ENCODE data around the gene CD38. TPM values are rescaled to one million over a fixed set of nuclear protein-coding genes. Genes with fewer than 3 reads are reported as not detected.

Gene CD38
- total RNA-seq, 1 experiment from 2014 or later = not detected

DNA sequence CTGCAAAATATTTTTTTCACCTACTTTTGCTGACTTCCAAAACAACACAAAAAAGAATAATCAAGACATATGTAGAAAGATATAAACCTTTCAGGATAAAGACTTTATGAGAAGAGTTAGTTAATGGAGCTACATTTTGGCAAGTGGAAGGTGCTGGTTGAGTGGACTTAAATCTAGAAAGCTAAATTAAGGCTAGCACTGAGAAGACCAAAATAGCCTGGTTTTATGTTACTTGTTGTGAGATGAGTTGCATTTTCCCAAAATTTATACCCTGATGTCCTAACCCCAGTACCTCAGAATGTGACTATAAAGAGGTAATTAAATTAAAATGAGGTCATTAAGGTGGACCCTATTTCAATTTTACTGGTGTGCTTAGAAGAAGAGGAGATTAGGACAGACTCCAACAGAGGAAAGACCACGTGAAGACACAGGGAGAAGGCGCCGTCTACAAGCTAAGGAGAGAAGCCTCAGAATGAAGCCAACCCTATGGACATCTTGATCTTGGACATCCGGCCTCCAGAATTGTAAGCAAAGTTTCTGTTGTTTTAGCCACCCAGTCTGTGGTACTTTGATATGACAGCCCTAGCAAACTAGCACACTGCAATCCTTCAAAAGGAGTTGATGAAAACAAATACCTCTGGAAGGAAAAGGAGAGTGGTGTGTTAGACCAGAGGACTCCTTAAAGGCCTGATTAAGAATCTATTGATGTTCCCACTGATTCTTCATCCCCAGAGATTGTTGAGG, 93.0 kb downstream of the CD38 start:
- Mint-ChIP-seq H3K27me3 (ENCODE audit: insufficient read depth, unreplicated experiment) (no peaks in the 10 kb centered on the region), H3K9me3 (ENCODE audit: unreplicated experiment) (no peaks in the 10 kb centered on the region), H3K36me3 (ENCODE audit: insufficient read depth, unreplicated experiment) (no peaks in the 10 kb centered on the region), H3K4me1 (ENCODE audit: insufficient read depth, unreplicated experiment) (no peaks in the 10 kb centered on the region), H3K27ac (ENCODE audit: low read depth, unreplicated experiment) (no peak overlapping the region), H3K4me3 (ENCODE audit: unreplicated experiment) (no peak overlapping the region)
- BruUV-seq (replicated peaks) = no TSS peak
- intact Hi-C loops (cut with micrococcal nuclease) = no loop called here
- TF ChIP-seq CTCF (IDR thresholded peaks at IDR 0.05; ENCODE audit: unreplicated experiment) = no peak
- POLR2A ChIA-PET = interaction anchor here (0.7 kb wide), 1 partner anchor 21 kb away, joined by 3 read pairs; no protein-coding TSS in a partner anchor
- CTCF ChIA-PET = interaction anchor here (1.5 to 2.4 kb wide), 2 partner anchors 11 to 85 kb away, joined by 4 to 21 read pairs; no protein-coding TSS in a partner anchor
- no peak for DNase-seq (ENCODE audit: unreplicated experiment)

DNA sequence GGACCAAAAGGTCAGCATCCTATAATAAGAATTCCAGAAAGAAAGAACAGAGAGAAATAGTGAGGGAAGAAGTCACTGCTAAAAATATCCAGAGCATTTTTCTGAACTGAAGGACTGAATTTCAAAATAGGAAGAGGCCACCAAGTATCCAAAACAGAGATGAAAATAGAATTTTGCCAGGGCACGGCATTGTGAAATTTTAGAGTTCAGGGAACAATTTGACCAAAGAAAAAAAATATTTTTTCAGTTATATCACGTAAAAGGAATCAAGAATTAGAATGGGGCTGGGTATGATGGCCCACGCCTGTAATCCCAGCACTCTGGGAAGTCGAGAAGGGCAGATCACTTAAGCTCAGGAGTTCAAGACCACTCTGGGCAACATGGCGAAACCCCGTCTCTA, 95.0 kb downstream of the CD38 start:
- Mint-ChIP-seq H3K9me3 (ENCODE audit: unreplicated experiment) (peaks cover 5% of the 10 kb centered on the region), H3K4me1 (ENCODE audit: insufficient read depth, unreplicated experiment) (no peaks in the 10 kb centered on the region), H3K27me3 (ENCODE audit: insufficient read depth, unreplicated experiment) (no peaks in the 10 kb centered on the region), H3K27ac (ENCODE audit: low read depth, unreplicated experiment) (no peak overlapping the region), H3K4me3 (ENCODE audit: unreplicated experiment) (no peak overlapping the region), H3K36me3 (ENCODE audit: insufficient read depth, unreplicated experiment) (no peaks in the 10 kb centered on the region)
- CTCF ChIA-PET = interaction anchor here (2.3 kb wide), 1 partner anchor 83 kb away, joined by 12 read pairs; no protein-coding TSS in a partner anchor
- BruUV-seq (replicated peaks) = no TSS peak
- TF ChIP-seq CTCF (IDR thresholded peaks at IDR 0.05; ENCODE audit: unreplicated experiment) = no peak
- POLR2A ChIA-PET = no interaction called here
- DNase-seq (ENCODE audit: unreplicated experiment) = no peak
- intact Hi-C loops (cut with micrococcal nuclease) = no loop called here

DNA sequence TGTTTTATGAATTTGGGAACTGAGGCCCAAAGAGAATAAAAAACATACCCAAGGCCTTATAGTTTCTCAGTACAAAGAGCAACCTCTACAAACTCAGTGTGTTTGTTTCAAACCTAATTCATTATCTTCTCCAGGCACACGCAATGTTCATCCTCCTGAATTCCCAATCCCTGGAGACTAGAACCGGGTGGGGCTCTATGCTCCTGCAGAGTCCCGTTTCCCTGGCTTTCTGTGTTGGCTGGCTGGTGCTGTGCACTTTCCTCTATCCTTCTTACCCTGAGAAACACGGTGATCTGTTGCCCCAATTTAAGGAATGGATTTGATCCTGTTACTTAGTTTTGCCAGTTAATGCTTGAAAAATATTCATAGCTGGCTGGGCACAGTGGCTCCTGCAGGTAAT, 96.5 kb downstream of the CD38 start:
- ChIA-PET POLR2A (no interaction called here), CTCF (interaction anchor here (1.3 kb wide), 1 partner anchor 69 kb away, joined by 4 read pairs; no protein-coding TSS in a partner anchor)
- Mint-ChIP-seq H3K4me3 (ENCODE audit: unreplicated experiment) (no peak overlapping the region), H3K4me1 (ENCODE audit: insufficient read depth, unreplicated experiment) (no peaks in the 10 kb centered on the region), H3K27ac (ENCODE audit: low read depth, unreplicated experiment) (no peak overlapping the region), H3K36me3 (ENCODE audit: insufficient read depth, unreplicated experiment) (no peaks in the 10 kb centered on the region), H3K9me3 (ENCODE audit: unreplicated experiment) (peaks cover 7% of the 10 kb centered on the region), H3K27me3 (ENCODE audit: insufficient read depth, unreplicated experiment) (no peaks in the 10 kb centered on the region)
- TF ChIP-seq CTCF (IDR thresholded peaks at IDR 0.05; ENCODE audit: unreplicated experiment) = no peak
- intact Hi-C loops (cut with micrococcal nuclease) = no loop called here
- no TSS peak for BruUV-seq (replicated peaks)
- DNase-seq (ENCODE audit: unreplicated experiment) = no peak

GRCh38 chr4:15875663-15876460, 97.7 kb downstream of the CD38 start:
- Mint-ChIP-seq H3K9me3 (ENCODE audit: unreplicated experiment) (peaks cover 7% of the 10 kb centered on the region), H3K36me3 (ENCODE audit: insufficient read depth, unreplicated experiment) (no peaks in the 10 kb centered on the region), H3K4me3 (ENCODE audit: unreplicated experiment) (no peak overlapping the region), H3K27ac (ENCODE audit: low read depth, unreplicated experiment) (no peak overlapping the region), H3K4me1 (ENCODE audit: insufficient read depth, unreplicated experiment) (no peaks in the 10 kb centered on the region), H3K27me3 (ENCODE audit: insufficient read depth, unreplicated experiment) (no peaks in the 10 kb centered on the region)
- intact Hi-C loops (cut with micrococcal nuclease) = no loop called here
- CTCF ChIA-PET = interaction anchor here (0.6 to 1.3 kb wide), 5 partner anchors 20 to 396 kb away, joined by 3 to 4 read pairs (median 4); no protein-coding TSS in a partner anchor
- no TSS peak for BruUV-seq (replicated peaks)
- POLR2A ChIA-PET = interaction anchor here (0.5 kb wide), 1 partner anchor 103 kb away, joined by 3 read pairs; no protein-coding TSS in a partner anchor
- TF ChIP-seq CTCF (IDR thresholded peaks at IDR 0.05; ENCODE audit: unreplicated experiment) = no peak
- DNase-seq (ENCODE audit: unreplicated experiment) = no peak

All from MCF 10A (cell line).